Measurements from ENCODE around the gene HADHA. TPM values are rescaled to one million over a fixed set of nuclear protein-coding genes. Genes with fewer than 3 reads are reported as not detected.

HADHA gene
- polyA plus RNA-seq, result 36.8 and 42.8 TPM in 2 replicates

GRCh38 chr2:26244309-26245230 is at the start of gene HADHA, which contains the start of gene HADHB:
TSS of gene HADHA (minus strand) at chr2:26244632. CDS start at chr2:26244596, 36 bp downstream.
TSS of gene HADHB (plus strand) at chr2:26244939. CDS start at chr2:26254255, 9,316 bp downstream.

GRCh38 chr2:26172871-26173775 is 71.3 kb downstream of the HADHA start, which contains the start of gene GAREM2:
TSS of gene GAREM2 (plus strand) at chr2:26173088. CDS start at chr2:26173221, 133 bp downstream.

Other genes with a start within 250 kb of the HADHA start
- gene RAB10, start 210.5 kb downstream of the HADHA start, polyA plus RNA-seq, result 56.6 and 62.6 TPM in 2 replicates
- gene GAREM2, start 71.5 kb downstream of the HADHA start, polyA plus RNA-seq, result 1.2 and 1.6 TPM in 2 replicates
- 69.7 and 74.3 TPM in 2 replicates for gene HADHB, start 307 bp upstream of the HADHA start, polyA plus RNA-seq
- gene SELENOI, start 101.5 kb upstream of the HADHA start, polyA plus RNA-seq, result 18.2 and 19.6 TPM in 2 replicates
- not detected in 2 replicates for gene ADGRF3, start 102.2 kb upstream of the HADHA start, polyA plus RNA-seq
- gene DRC1, start 157.3 kb upstream of the HADHA start, polyA plus RNA-seq, result not detected in 2 replicates
- not detected in 2 replicates for gene OTOF, start 233.5 kb upstream of the HADHA start, polyA plus RNA-seq